COLO668 (cell line): ENCODE results near the gene PRPS2.

ENCODE experiments used
- DNase-seq: peaks from one replicate; lab custom pipeline; 2025; ENCODE audit not compliant: unreplicated experiment; lab: John Stamatoyannopoulos, UW

The PRPS2 gene

GRCh38 chrX:12811658-12812057 lies 20.4 kb downstream of the PRPS2 start:
- DNase-seq = no peak

- DNase-seq = no peak
These were observed 23.2 kb downstream of the PRPS2 start for GRCh38 chrX:12814420-12814819.

GRCh38 chrX:12817528-12817927 lies 26.3 kb downstream of the PRPS2 start:
- DNase-seq = no peak

GRCh38 chrX:12819222-12819621 lies 28.0 kb downstream of the PRPS2 start:
- DNase-seq = no peak

- DNase-seq = no peak
These were observed 29.5 kb downstream of the PRPS2 start for GRCh38 chrX:12820737-12821136.

GRCh38 chrX:12824944-12825343 lies 33.7 kb downstream of the PRPS2 start:
- no peak for DNase-seq

GRCh38 chrX:12825801-12826200 lies 34.6 kb downstream of the PRPS2 start:
- no peak for DNase-seq

- no peak for DNase-seq
These were observed 52.0 kb downstream of the PRPS2 start for GRCh38 chrX:12843061-12843667.

- DNase-seq = no peak
These were observed 52.6 kb downstream of the PRPS2 start for GRCh38 chrX:12843668-12844279.

- no peak for DNase-seq
These were observed 53.1 kb downstream of the PRPS2 start for GRCh38 chrX:12844319-12844718.

- DNase-seq = no peak
These were observed 74.1 kb downstream of the PRPS2 start for GRCh38 chrX:12865359-12865758.

- no peak for DNase-seq
These were observed 75.5 kb downstream of the PRPS2 start, which contains the start of gene TLR7 for GRCh38 chrX:12866451-12867377. TSS of gene TLR7 (plus strand) at chrX:12867072. CDS start at chrX:12867579, 507 bp downstream.

- no peak for DNase-seq
These were observed 76.5 kb downstream of the PRPS2 start for GRCh38 chrX:12867685-12868084.

GRCh38 chrX:12868747-12869146 lies 77.5 kb downstream of the PRPS2 start:
- DNase-seq = no peak

GRCh38 chrX:12871257-12871656 lies 80.0 kb downstream of the PRPS2 start:
- no peak for DNase-seq

- no peak for DNase-seq
These were observed 81.5 kb downstream of the PRPS2 start for GRCh38 chrX:12872741-12873140.
